ENCODE results near the gene RNU1-2.
"Not testable (repeated sequence)": the region's sequence is repeated elsewhere in the genome, so short reads cannot be mapped to it uniquely, and the experiment has no call there.

- TF ChIP-seq POLR2A (IDR thresholded peaks at IDR 0.05; ENCODE audit: low read depth, low read length); RAD21 (IDR thresholded peaks at IDR 0.05; ENCODE audit: low read length); MXI1 (IDR thresholded peaks at IDR 0.05; ENCODE audit: borderline replicate concordance, low read depth, low read length); CTCF (conservative IDR thresholded peaks at IDR 0.05; ENCODE audit: low read depth, low read length); MAFK (IDR thresholded peaks at IDR 0.05; ENCODE audit: low read depth, low read length); BHLHE40 (IDR thresholded peaks at IDR 0.05; ENCODE audit: low read depth, low read length): not testable (repeated sequence)
Observed at GRCh38 chr1:16892978-16893525, 2.7 kb upstream of the RNU1-2 start.
